GM12865 (cell line): Measurements from ENCODE around the gene SLC35D1.

Experiments
- DNase-seq: peaks from one replicate; pipeline ENCODE4 v3.0.0; 2010; ENCODE audit warnings: low read depth
- H3K4me3 ChIP-seq: 2 replicates; pipeline ENCODE4 v1.5.1; 2011; ENCODE audit warnings: mild to moderate bottlenecking, low read depth, low read length, control low read depth
- CTCF ChIP-seq: IDR thresholded peaks from 2 replicates; pipeline ENCODE4 v1.5.1; 2011; ENCODE audit warnings: low read length, control low read depth, low read depth, inconsistent platforms; ENCODE audit not compliant: insufficient read depth; ENCODE audit errors: missing control alignments

SLC35D1 gene

GRCh38 chr1:67018574-67018973, 35.4 kb downstream of the SLC35D1 start:
- no peak for TF ChIP-seq CTCF
- no peak overlapping the region for H3K4me3 ChIP-seq
- no peak for DNase-seq

GRCh38 chr1:67013573-67013972, 40.4 kb downstream of the SLC35D1 start:
- no peak for TF ChIP-seq CTCF
- DNase-seq, result no peak
- H3K4me3 ChIP-seq, result no peak overlapping the region

- no peak for TF ChIP-seq CTCF
- H3K4me3 ChIP-seq, result no peak overlapping the region
- no peak for DNase-seq
Observed at GRCh38 chr1:67009792-67010191, 44.2 kb downstream of the SLC35D1 start.

- no peak for TF ChIP-seq CTCF
- DNase-seq, result no peak
- H3K4me3 ChIP-seq, result no peak overlapping the region
Observed at GRCh38 chr1:67005068-67005467, 48.9 kb downstream of the SLC35D1 start.

- no peak for DNase-seq
- no peak for TF ChIP-seq CTCF
- no peak overlapping the region for H3K4me3 ChIP-seq
Observed at GRCh38 chr1:67004176-67004575, 49.8 kb downstream of the SLC35D1 start.

GRCh38 chr1:67001682-67002425, 52.1 kb downstream of the SLC35D1 start:
- no peak for DNase-seq
- H3K4me3 ChIP-seq, result no peak overlapping the region
- no peak for TF ChIP-seq CTCF
